GM23338 (cell line): Measurements from ENCODE around the gene FRAS1. TPM values are rescaled to one million over a fixed set of nuclear protein-coding genes. Genes with fewer than 3 reads are reported as not detected.

ENCODE experiments used
- ATAC-seq: fragments of 200-7000 bp; cut with Tn5 transposase; 3 replicates; pipeline ENCODE4 v1.9.1; 2020
- DNase-seq: peaks from one replicate; pipeline ENCODE4 v3.0.0-alpha.2; 2015; ENCODE audit warnings: low spot score
- H2AFZ ChIP-seq: fragments of 200-600 bp; sonication (generic); 2 replicates; pipeline ENCODE4 v1.8.0; 2016; ENCODE audit warnings: antibody characterized with exemption, mild to moderate bottlenecking, moderate library complexity
- H3F3A ChIP-seq: fragments of 200-600 bp; sonication (generic); replicated peaks from 2 replicates; pipeline ENCODE4 v1.8.0; 2017; ENCODE audit warnings: antibody characterized with exemption, mixed run types, low read depth
- H3K27ac ChIP-seq: fragments of 200-600 bp; sonication (generic); 2 replicates; pipeline ENCODE4 v1.6.1; 2016; ENCODE audit warnings: low read depth
- H3K27me3 ChIP-seq: fragments of 200-600 bp; sonication (generic); 2 replicates; pipeline ENCODE4 v1.8.0; 2016; ENCODE audit warnings: mild to moderate bottlenecking, mixed run types, moderate library complexity; ENCODE audit not compliant: insufficient read depth
- H3K36me3 ChIP-seq: fragments of 200-600 bp; sonication (generic); 2 replicates; pipeline ENCODE4 v1.8.0; 2016; ENCODE audit warnings: mild to moderate bottlenecking; ENCODE audit not compliant: insufficient read depth
- H3K4me1 ChIP-seq: fragments of 200-600 bp; sonication (generic); 2 replicates; pipeline ENCODE4 v1.8.0; 2016; ENCODE audit warnings: mild to moderate bottlenecking, moderate library complexity; ENCODE audit not compliant: insufficient read depth
- H3K4me2 ChIP-seq: fragments of 200-600 bp; sonication (generic); 2 replicates; pipeline ENCODE4 v1.7.1; 2017; ENCODE audit warnings: mixed run types
- H3K4me3 ChIP-seq: fragments of 200-600 bp; sonication (generic); 2 replicates; pipeline ENCODE4 v1.6.1; 2016; ENCODE audit warnings: mixed run types
- H3K79me2 ChIP-seq: fragments of 200-600 bp; sonication (generic); replicated peaks from 2 replicates; pipeline ENCODE4 v1.8.0; 2017; ENCODE audit warnings: mild to moderate bottlenecking; ENCODE audit not compliant: insufficient read depth
- H3K9me2 ChIP-seq: fragments of 200-600 bp; sonication (generic); 2 replicates; pipeline ENCODE4 v1.8.0; 2017; ENCODE audit not compliant: insufficient read depth
- H4K20me1 ChIP-seq: fragments of 200-600 bp; sonication (generic); replicated peaks from 2 replicates; pipeline ENCODE4 v1.8.0; 2017; ENCODE audit warnings: mild to moderate bottlenecking; ENCODE audit not compliant: insufficient read depth
- H3K27ac Mint-ChIP-seq: 2 replicates; pipeline ENCODE4 v1.8.0; 2020; ENCODE audit warnings: inconsistent platforms, mild to moderate bottlenecking, moderate library complexity, mixed read lengths
- H3K27me3 Mint-ChIP-seq: 3 replicates; pipeline ENCODE4 v1.8.0; 2022; ENCODE audit warnings: low read depth, mild to moderate bottlenecking, moderate library complexity, mixed read lengths, inconsistent platforms; ENCODE audit not compliant: insufficient read depth, poor library complexity
- H3K36me3 Mint-ChIP-seq: 3 replicates; pipeline ENCODE4 v1.8.0; 2021; ENCODE audit warnings: low read depth, mild to moderate bottlenecking, inconsistent platforms, moderate library complexity, mixed read lengths
- H3K4me1 Mint-ChIP-seq: 3 replicates; pipeline ENCODE4 v1.8.0; 2020; ENCODE audit warnings: mild to moderate bottlenecking, inconsistent platforms, mixed read lengths
- H3K4me3 Mint-ChIP-seq: 3 replicates; pipeline ENCODE4 v1.8.0; 2021; ENCODE audit warnings: moderate library complexity, mild to moderate bottlenecking, inconsistent platforms, mixed read lengths
- H3K9me3 Mint-ChIP-seq: 3 replicates; pipeline ENCODE4 v1.8.0; 2020; ENCODE audit warnings: moderate library complexity, mild to moderate bottlenecking, inconsistent platforms, mixed read lengths
- CREB1 ChIP-seq: fragments of 250-450 bp; sonication (Bioruptor Pico); IDR thresholded peaks from 2 replicates; pipeline ENCODE4 v1.5.0; 2020; ENCODE audit warnings: low read depth, mild to moderate bottlenecking, moderate library complexity
- ETS1 ChIP-seq: IDR thresholded peaks from 2 replicates; pipeline ENCODE4 v1.6.1; 2016; ENCODE audit warnings: antibody characterized with exemption
- EZH2 ChIP-seq: fragments of 200-600 bp; sonication (generic); IDR thresholded peaks from one replicate; pipeline ENCODE4 v1.8.0; 2017; ENCODE audit warnings: antibody characterized with exemption, mild to moderate bottlenecking, low read depth; ENCODE audit not compliant: unreplicated experiment
- EZH2phosphoT487 ChIP-seq: fragments of 200-600 bp; sonication (generic); IDR thresholded peaks from one replicate; pipeline ENCODE4 v1.8.1; 2018; ENCODE audit warnings: antibody characterized with exemption; ENCODE audit not compliant: unreplicated experiment
- JUNB ChIP-seq: IDR thresholded peaks from one replicate; pipeline ENCODE4 v1.6.1; 2016; ENCODE audit warnings: antibody characterized with exemption; ENCODE audit not compliant: unreplicated experiment
- NANOG ChIP-seq: IDR thresholded peaks from 2 replicates; pipeline ENCODE4 v1.6.1; 2016; ENCODE audit warnings: antibody characterized with exemption, borderline replicate concordance
- POLR2AphosphoS5 ChIP-seq: IDR thresholded peaks from 2 replicates; pipeline ENCODE4 v1.6.1; 2016; ENCODE audit warnings: antibody characterized with exemption, low read depth
- REST ChIP-seq: IDR thresholded peaks from one replicate; pipeline ENCODE4 v1.6.1; 2018; ENCODE audit warnings: antibody characterized with exemption; ENCODE audit not compliant: unreplicated experiment
- STAT1 ChIP-seq: IDR thresholded peaks from one replicate; pipeline ENCODE4 v1.6.1; 2016; ENCODE audit warnings: antibody characterized with exemption; ENCODE audit not compliant: unreplicated experiment
- ZNF114 ChIP-seq: fragments of 250-450 bp; sonication (Bioruptor Pico); IDR thresholded peaks from 2 replicates; pipeline ENCODE4 v1.5.0; 2020; ENCODE audit warnings: mild to moderate bottlenecking, moderate library complexity
- ZNF331 ChIP-seq: fragments of 250-450 bp; sonication (Bioruptor Pico); IDR thresholded peaks from 2 replicates; pipeline ENCODE4 v1.5.0; 2020; ENCODE audit warnings: low read depth, mild to moderate bottlenecking, moderate library complexity
- ZNF462 ChIP-seq: fragments of 250-450 bp; sonication (Bioruptor Pico); IDR thresholded peaks from 2 replicates; pipeline ENCODE4 v1.5.0; 2020; ENCODE audit warnings: mild to moderate bottlenecking, moderate library complexity
- polyA plus RNA-seq: library from polyadenylated mRNA; unstranded; fragments of >200 nt; fragmentation: Nextera tagmentation; extraction: Ambion mirVana; gene quantifications from 2 replicates; pipeline ENCODE4 v1.2.1, GENCODE V29; 2016
- total RNA-seq: library from RNA; depleted of rRNA; stranded (reverse); fragments of >200 nt; shearing (Covaris generic); gene quantifications from 2 replicates; pipeline ENCODE4 v1.2.3, GENCODE V29; 2014

The FRAS1 gene
- total and polyA plus RNA-seq, 2 experiments from 2014 or later, result 12.4 to 108 TPM

GRCh38 chr4:78480286-78480685, 423.2 kb downstream of the FRAS1 start (continued):
- TF ChIP-seq EZH2phosphoT487, result no peak
- TF ChIP-seq ETS1, result no peak

- H2AFZ ChIP-seq, result no peak overlapping the region
- ATAC-seq, result no peak
- TF ChIP-seq STAT1, result no peak
- TF ChIP-seq CREB1, result no peak
- no peak for TF ChIP-seq ZNF331 (CRISPR knock-in tag)
- no peak for TF ChIP-seq REST
- no peak for TF ChIP-seq POLR2AphosphoS5
- TF ChIP-seq ETS1, result no peak
- no peak for TF ChIP-seq NANOG
- no peak for TF ChIP-seq ZNF462 (CRISPR knock-in tag)
- TF ChIP-seq JUNB, result no peak
- no peak for TF ChIP-seq EZH2
- no peak for TF ChIP-seq EZH2phosphoT487
- no peak for TF ChIP-seq ZNF114 (CRISPR knock-in tag)
Measured at GRCh38 chr4:78481180-78481579, 424.1 kb downstream of the FRAS1 start.

More at GRCh38 chr4:78481180-78481579, 424.1 kb downstream of the FRAS1 start:
- peaks cover 34% of the 10 kb centered on the region for H3K36me3 ChIP-seq
- H3K79me2 ChIP-seq, result no peaks in the 10 kb centered on the region
- H4K20me1 ChIP-seq, result no peaks in the 10 kb centered on the region
- DNase-seq, result no peak
- Mint-ChIP-seq H3K27ac (no peak overlapping the region), H3K9me3 (no peaks in the 10 kb centered on the region), H3K27me3 (no peaks in the 10 kb centered on the region), H3K4me3 (no peak overlapping the region), H3K4me1 (no peaks in the 10 kb centered on the region), H3K36me3 (peaks cover 21% of the 10 kb centered on the region)
- H3K4me3 ChIP-seq, result no peak overlapping the region
- no peaks in the 10 kb centered on the region for H3K4me1 ChIP-seq
- H3K9me2 ChIP-seq, result no peaks in the 10 kb centered on the region
- H3K27ac ChIP-seq, result no peak overlapping the region
- H3F3A ChIP-seq, result no peaks in the 10 kb centered on the region
- H3K27me3 ChIP-seq, result no peaks in the 10 kb centered on the region
- no peak overlapping the region for H3K4me2 ChIP-seq
